RPMI8226 (cell line): ENCODE results near the gene MGRN1.

Source experiments
- DNase-seq: peaks from one replicate; pipeline ENCODE4 v3.0.0-alpha.2; 2015

Gene MGRN1

GRCh38 chr16:4689864-4690704 is 65.5 kb downstream of the MGRN1 start:
- no peak for DNase-seq

GRCh38 chr16:4690946-4691665 is 66.5 kb downstream of the MGRN1 start:
- no peak for DNase-seq

GRCh38 chr16:4691666-4692412 is 67.2 kb downstream of the MGRN1 start:
- no peak for DNase-seq

GRCh38 chr16:4692460-4693295 is 68.1 kb downstream of the MGRN1 start:
- DNase-seq: peak; percentile 18

- peak; percentile 99 for DNase-seq
These were observed 68.8 kb downstream of the MGRN1 start, which contains the start of gene NUDT16L1 for GRCh38 chr16:4693296-4693955. NUDT16L1 (plus strand) TSS chr16:4693562; CDS start chr16:4693727, 165 bp downstream.

GRCh38 chr16:4693956-4694641 is 69.5 kb downstream of the MGRN1 start:
- peak; percentile 77 for DNase-seq

DNA sequence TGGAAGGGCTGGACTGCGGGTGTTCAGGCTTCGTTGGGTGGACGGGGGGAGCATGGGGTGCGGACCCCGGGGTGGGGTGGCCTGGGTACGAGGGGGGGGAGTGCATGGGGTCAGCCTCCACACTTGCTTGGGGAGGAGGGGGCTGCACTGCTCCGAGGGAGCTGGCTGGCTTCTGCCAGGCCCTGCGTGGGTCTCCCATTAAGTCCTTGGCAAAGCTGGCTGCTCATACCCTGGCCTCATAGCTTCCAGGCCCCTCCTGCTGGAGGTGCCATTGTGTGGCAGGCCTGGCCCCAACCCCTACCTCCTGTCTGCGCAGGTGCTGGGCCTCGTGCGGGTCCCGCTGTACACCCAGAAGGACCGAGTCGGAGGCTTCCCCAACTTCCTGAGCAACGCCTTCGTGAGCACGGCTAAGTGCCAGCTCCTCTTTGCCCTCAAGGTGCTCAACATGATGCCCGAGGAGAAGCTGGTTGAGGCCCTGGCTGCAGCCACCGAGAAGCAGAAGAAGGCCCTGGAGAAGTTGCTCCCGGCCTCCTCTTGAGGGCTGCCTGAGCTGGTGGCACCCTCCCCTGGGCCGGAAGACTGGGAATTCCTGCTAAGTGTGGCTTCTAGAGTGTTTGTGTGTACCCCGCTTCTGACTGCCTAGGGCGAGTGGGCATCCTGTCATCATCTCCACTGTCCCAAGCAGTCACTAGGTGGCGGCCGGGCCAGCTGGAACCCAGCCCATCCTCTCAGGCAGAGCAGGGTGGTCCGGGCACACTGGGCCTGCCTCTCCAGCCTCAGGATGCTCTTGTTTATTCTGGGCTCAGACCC is 70.2 kb downstream of the MGRN1 start:
- DNase-seq: no peak

GRCh38 chr16:4695473-4696171 is 71.0 kb downstream of the MGRN1 start:
- DNase-seq: no peak

DNA sequence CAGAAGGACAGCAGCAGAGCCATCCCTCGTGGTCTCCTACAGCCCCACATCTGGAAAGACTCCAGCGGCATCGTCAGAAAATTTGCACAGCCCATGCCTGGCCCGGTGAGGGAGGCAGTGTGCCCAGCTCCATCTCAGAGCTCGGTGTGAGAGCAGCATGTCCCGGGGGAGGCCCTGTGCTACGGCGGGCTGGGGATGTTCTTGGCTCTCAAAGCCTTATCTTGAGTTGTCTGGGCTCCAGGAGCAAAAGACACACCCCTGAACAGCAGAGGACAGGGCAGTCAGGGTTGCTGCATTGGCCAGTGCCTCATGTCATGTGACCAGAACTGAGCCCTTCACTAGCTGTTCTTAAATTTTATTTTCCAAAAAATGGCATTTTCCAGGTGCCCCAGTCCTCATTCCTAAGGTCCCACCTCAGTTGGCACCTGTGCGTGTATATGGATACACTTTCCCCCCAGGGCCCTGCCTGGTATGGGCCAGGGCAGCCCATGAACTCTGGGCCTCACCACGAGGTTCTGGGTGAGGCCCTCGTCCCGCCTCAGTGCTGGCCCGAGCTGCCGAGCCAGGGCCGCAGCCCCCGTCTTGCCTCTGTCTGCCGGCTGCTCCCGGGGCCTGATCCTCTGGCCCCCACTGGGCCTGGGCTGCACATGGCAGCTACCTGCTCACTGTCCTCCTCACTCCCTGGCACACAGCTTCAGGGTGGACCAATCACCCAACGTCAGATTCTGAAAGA is 71.7 kb downstream of the MGRN1 start:
- DNase-seq: no peak

DNA sequence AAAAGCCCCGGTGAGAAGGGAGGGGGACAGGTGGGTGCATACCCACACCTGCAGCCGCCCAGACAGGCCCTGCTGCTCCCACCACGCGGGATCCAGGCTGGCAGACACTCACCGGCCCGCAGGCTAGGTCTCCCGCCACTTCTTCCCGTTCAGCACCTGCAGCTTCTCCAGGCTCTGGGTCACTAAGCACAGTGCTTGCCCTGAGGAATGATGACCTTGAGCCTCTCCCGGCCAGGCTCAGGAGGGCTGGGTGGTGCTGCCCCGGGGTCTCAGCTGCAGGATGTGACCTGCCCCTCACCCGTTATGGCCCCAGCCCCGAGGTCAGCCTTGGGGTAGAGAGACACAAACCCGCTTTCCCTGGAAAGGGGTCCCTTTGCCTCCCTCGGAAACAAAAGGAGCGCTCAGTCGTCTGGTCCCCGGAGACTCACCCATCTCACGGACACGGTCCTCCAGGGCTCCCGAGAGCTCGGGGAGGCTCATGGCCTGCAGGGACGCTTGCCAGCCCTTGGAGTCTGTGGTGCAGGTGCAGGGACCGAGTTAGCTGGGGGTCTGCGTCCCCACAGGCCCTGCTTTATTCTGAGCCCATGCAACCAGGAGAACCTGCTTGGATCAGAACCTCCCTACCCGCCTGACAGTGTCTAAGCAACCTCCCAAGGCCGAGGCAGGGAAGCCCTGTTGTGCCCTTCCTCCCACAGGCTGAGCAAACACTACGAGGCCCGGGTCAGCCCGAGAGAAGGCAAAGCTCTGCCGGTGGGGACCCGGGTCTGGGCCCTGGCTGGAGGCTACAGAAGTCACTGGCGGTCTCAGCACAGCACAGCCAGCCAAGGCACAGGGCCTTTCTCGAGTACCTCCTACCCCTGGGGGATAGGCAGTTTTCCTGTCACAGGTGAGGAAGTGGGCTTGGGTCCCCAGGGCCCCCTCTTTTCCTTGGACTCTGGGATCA is 72.5 kb downstream of the MGRN1 start:
- DNase-seq: no peak

DNA sequence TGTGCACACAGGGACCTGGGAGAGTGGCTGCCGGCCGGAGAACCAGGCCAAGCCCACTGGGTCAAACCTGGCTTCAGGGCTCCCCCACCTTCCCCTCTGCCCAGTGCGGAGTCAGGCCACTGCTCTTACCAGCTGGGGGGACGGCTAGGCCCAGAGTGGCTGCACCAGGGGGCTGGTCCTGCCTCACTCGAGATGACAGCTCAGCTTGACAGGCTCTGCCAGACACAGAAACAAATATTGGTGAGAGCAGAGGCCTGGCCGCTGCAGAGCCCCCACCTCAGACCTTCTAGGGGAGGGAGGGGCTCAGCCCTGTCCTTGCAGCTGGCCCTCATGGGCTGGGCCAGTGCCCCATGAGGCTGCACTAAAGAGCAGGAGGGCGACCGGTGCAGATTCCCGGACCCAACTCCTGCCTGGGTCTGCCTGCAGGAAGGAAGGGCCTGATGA is 73.2 kb downstream of the MGRN1 start:
- DNase-seq: no peak

DNA sequence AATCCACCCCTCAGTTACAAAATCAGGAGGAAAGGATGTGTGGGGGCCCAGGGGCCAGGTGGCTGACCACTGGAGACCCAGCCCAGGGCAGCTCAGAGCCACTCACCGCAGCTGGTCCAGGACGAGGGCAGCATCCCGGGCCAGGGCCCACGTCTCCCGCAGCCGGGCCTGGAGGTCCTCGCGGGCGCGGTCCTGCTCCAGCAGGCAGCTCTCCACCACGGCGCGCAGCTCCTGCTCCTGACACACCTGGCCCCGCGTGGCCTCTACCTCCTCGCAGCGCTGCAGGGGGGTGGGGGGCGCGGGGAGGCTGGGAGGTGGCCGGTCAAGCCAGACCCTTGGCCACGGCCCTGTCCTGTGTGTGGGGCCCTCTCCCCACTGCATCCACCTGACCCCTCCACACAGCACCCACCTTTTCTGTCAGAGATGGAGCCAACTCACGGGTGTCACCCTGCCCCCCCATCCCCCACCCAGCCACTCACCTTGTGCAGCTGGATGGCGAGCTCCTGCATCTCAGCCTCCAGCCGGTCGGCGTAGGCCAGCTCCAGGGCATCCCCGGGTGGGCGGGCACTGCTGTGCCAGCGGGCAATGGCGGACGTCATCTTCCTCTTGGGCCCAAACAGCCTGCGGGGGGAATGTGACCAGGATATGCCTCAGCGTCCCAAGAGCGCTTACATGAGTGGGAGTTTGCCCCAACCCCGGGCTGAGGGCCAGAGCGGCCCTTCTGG is 73.9 kb downstream of the MGRN1 start:
- no peak for DNase-seq

DNA sequence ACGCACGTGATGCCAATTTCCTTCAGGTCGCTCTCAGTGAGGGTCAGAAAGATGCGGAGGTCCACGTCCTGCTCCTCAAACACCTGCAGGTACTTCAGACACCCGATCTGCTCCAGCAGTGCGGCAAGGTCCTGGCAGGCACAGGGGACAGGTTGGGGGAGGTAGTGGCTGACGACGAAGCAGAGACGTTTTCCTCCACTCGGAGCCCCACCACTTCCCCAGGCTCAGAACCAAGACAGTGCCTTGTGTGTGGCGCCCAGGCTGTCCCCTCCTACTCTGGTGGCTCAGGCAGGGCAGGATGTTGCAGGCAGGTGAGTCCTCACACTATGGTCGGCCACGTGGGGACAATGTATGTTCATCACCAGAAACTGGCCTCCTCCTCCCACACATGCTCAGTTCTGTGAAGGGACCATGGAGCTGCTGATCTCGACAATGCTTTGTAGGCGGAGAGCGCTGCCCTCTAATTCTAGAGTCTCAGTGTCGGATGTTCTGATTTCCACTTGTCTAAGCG is 74.5 kb downstream of the MGRN1 start:
- DNase-seq: no peak

DNA sequence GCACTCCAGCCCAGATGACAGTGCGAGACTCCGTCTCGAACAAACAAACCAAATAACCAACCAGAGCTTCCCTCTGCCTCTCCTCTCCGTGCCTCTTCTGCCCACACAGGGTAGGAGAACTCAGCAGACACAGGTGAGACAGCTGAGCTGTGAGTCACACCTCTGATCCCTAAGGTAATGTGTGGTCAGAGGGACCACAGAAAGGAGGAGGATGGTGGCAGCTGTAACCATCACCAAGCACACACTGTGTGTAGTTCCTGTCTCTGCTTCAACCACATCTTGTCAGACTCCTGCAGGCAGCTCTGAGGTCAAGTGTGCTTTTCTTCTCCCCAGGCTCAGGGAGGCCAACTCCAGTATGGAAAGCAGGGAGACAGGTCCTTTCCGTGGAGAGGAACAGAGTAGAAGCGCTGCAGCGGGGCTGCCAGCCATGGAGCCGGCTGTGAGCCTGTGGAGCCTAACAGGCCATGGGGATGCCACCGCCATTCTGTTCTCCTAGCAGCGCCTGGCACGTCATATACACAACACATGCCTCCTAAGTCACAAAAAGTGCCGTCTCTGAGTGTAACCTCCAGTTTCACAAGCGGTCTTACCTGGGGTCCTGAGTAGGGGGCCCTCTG is 75.9 kb downstream of the MGRN1 start:
- no peak for DNase-seq

DNA sequence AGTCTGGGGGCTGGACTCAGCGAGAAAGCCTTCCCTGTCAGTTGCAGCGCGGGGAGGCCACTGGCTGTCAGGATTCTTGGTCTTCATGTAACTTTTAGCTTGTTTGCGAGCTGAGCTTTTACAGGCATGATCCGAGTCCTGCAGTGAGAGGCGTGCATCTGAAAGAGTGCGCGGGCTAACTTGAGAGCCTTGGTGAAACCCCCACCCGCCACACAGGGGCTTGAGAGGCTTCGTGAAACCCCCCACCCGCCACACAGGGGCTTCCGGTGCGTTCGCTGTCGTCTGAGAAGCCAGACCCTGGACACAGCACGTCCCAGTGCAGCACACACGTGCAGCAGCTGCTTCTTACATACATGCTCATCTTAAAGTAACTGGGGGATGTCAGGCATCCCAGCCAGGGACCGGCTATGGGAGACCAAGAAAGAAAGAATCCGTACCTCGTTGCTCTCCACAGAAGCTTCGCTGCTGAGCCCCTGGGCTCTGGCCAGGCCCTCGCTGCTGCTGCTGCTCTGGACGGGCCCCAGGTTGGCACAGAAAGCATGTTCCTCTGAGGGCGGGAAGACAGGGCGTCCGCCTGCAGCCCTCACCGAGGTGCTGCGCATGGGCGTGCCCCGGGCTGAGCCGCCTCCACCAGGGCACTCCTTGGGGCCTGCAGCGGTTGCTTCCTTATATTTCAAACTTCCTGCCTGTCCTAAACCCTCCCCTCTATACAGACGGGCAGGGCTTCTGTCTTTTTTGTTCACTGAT is 76.5 kb downstream of the MGRN1 start:
- no peak for DNase-seq
